Testis (tissue), 3 donors: ENCODE data around the gene DPPA2. TPM values are rescaled to one million over a fixed set of nuclear protein-coding genes. Genes with fewer than 3 reads are reported as not detected.

Experiments
- DNase-seq: peaks from one replicate; pipeline ENCODE4 v3.0.0-alpha.2; 2019
- H3K27ac ChIP-seq, 2 donors: fragments of 200-600 bp; sonication (generic); one replicate each; pipeline ENCODE4 v1.5.1; 2019
- H3K27me3 ChIP-seq: fragments of 200-600 bp; sonication (generic); one replicate; pipeline ENCODE4 v1.5.1; 2019
- H3K36me3 ChIP-seq: fragments of 200-600 bp; sonication (generic); one replicate; pipeline ENCODE4 v1.5.1; 2017; ENCODE audit warnings: low read depth; ENCODE audit errors: missing control alignments
- H3K4me1 ChIP-seq: fragments of 200-600 bp; sonication (generic); one replicate; pipeline ENCODE4 v1.5.1; 2019
- H3K4me3 ChIP-seq, 2 donors: fragments of 200-600 bp; sonication (generic); one replicate each; pipeline ENCODE4 v1.5.1; 2017 to 2019
- H3K9me3 ChIP-seq: fragments of 200-600 bp; sonication (generic); one replicate; pipeline ENCODE4 v1.5.1; 2017
- CTCF ChIP-seq, 3 experiments: fragments of 450-650 bp in 2 of 3; fragments of 200-600 bp in 1 of 3; sonication (generic) in 1 of 3; IDR thresholded peaks; one replicate each; pipeline ENCODE4 v1.5.1; 2016 to 2019; ENCODE audit warnings: antibody characterized with exemption in 3 of 3, mild to moderate bottlenecking in 2 of 3, moderate library complexity in 1 of 3
- POLR2A ChIP-seq: fragments of 450-650 bp; IDR thresholded peaks from one replicate; pipeline ENCODE4 v1.6.1; 2017; ENCODE audit warnings: antibody characterized with exemption, mild to moderate bottlenecking, moderate library complexity
- WGBS, 2 donors: methylation state at CpG; one replicate each; pipeline ENCODE4 v1.1.5; 2018; 5-methylcytosine and 5-hydroxymethylcytosine counted together
- intact Hi-C: fragments of 100-400 bp; cut with DNase I; formaldehyde crosslinking; loops from one replicate; pipeline ENCODE4 v1.15.1; 2023; ENCODE audit warnings: low total_unique reads
- polyA plus RNA-seq: library from polyadenylated mRNA; stranded (reverse); fragments of 350-450 nt; fragmentation: Illumina TruSeq; extraction: RNeasy Lipid Tissue Mini Kit (QIAGEN cat#74804); gene quantifications from one replicate; pipeline ENCODE4 v1.2.3, GENCODE V29; 2014; ENCODE audit warnings: low read depth, low replicate concordance; ENCODE audit not compliant: insufficient read depth
- total RNA-seq, 2 donors: library from RNA; depleted of rRNA; stranded (reverse); fragments of >200 nt; gene quantifications; one replicate each; pipeline ENCODE4 v1.2.3, GENCODE V29; 2016

Gene DPPA2
- total and polyA plus RNA-seq, 3 donors from 2014 or later, result 4.9 to 10.2 (median 6.6) TPM

- H3K27me3 ChIP-seq, result no peaks in the 10 kb centered on the region
- no peaks in the 10 kb centered on the region for H3K36me3 ChIP-seq
- intact Hi-C loops, result no loop called here
- H3K9me3 ChIP-seq, result no peaks in the 10 kb centered on the region
- no peak overlapping the region for H3K27ac ChIP-seq
- no peaks in the 10 kb centered on the region for H3K4me1 ChIP-seq
- H3K4me3 ChIP-seq, result no peak overlapping the region
- TF ChIP-seq CTCF (IDR thresholded peaks at IDR 0.05), result no peak
- TF ChIP-seq POLR2A, result no peak
- no peak for DNase-seq
- WGBS, 2 donors, result 87 to 90% methylated on average over 3 of the region's 3 CpGs
These were observed 30.5 kb upstream of the DPPA2 start for GRCh38 chr3:109346770-109347295.

- no peak overlapping the region for H3K27ac ChIP-seq
- intact Hi-C loops, result no loop called here
These were observed 29.8 kb upstream of the DPPA2 start for GRCh38 chr3:109346099-109346498.

GRCh38 chr3:109339714-109340648, 23.7 kb upstream of the DPPA2 start:
- no peak for TF ChIP-seq POLR2A
- TF ChIP-seq CTCF (IDR thresholded peaks at IDR 0.05), result no peak
- H3K27me3 ChIP-seq, result no peaks in the 10 kb centered on the region
- intact Hi-C loops, result no loop called here
- no peak overlapping the region for H3K4me3 ChIP-seq
- peak; percentile 52 for DNase-seq
- no peak overlapping the region for H3K27ac ChIP-seq
- H3K9me3 ChIP-seq, result no peaks in the 10 kb centered on the region
- WGBS, 2 donors, result 44 to 48% methylated on average over 5 of the region's 5 CpGs
- H3K36me3 ChIP-seq, result no peaks in the 10 kb centered on the region
- H3K4me1 ChIP-seq, result no peaks in the 10 kb centered on the region

More at GRCh38 chr3:109346099-109346498, 29.8 kb upstream of the DPPA2 start:
- no peak for TF ChIP-seq CTCF (IDR thresholded peaks at IDR 0.05)
- TF ChIP-seq POLR2A, result no peak
- H3K4me3 ChIP-seq, result no peak overlapping the region
- no peaks in the 10 kb centered on the region for H3K9me3 ChIP-seq
- no peaks in the 10 kb centered on the region for H3K36me3 ChIP-seq
- WGBS, 2 donors, result 75% methylated on average over 4 of the region's 4 CpGs
- H3K4me1 ChIP-seq, result no peaks in the 10 kb centered on the region
- H3K27me3 ChIP-seq, result no peaks in the 10 kb centered on the region
- DNase-seq, result no peak

DNA sequence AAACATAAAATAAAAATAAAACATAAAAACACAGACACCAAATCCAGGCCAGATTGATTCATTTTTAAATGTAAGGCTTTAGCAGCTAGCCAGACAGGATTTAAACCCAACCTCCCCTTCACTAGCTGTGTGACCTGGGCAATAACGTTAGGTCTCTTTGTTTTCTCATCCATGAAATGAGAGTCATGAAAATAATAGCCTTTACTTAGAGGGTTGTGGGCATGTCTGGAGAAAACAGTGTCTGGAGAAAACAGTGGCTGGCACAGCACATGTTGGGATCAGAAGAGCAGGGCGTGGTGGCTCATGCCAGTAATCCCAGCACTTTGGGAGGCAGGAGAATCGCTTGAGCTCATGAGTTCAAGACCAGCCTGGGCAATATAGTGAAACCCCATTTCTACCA, 22.9 kb upstream of the DPPA2 start:
- Histone ChIP-seq H3K27me3 (no peaks in the 10 kb centered on the region), H3K4me3 (no peak overlapping the region), H3K36me3 (no peaks in the 10 kb centered on the region), H3K27ac (no peak overlapping the region), H3K4me1 (no peaks in the 10 kb centered on the region), H3K9me3 (no peaks in the 10 kb centered on the region)
- TF ChIP-seq POLR2A (no peak), CTCF (IDR thresholded peaks at IDR 0.05) (no peak)
- intact Hi-C loops, result no loop called here
- DNase-seq, result no peak
- 60 to 66% methylated on average over 3 of the region's 3 CpGs for WGBS, 2 donors
